ENCODE results near the gene ATAD3B.
"Not testable (repeated sequence)": the region's sequence is repeated elsewhere in the genome, so short reads cannot be mapped to it uniquely, and the experiment has no call there.

- TF ChIP-seq YY1 (IDR thresholded peaks at IDR 0.05; ENCODE audit: insufficient read depth, insufficient read length); ZNF274 (IDR thresholded peaks at IDR 0.05; ENCODE audit: low read depth, low read length); SUZ12 (IDR thresholded peaks at IDR 0.05; ENCODE audit: extremely low read depth, insufficient read depth, insufficient read length): not testable (repeated sequence)
These were observed 42.1 kb downstream of the ATAD3B start for GRCh38 chr1:1513675-1514074.

All from NT2/D1 (cell line).